K562 (cell line): ENCODE data around the gene MGA. TPM values are rescaled to one million over a fixed set of nuclear protein-coding genes. Genes with fewer than 3 reads are reported as not detected.
A peak's percentile ranks its signal among the peaks of the same experiment; 100 is the strongest.

ENCODE experiments used
- ATAC-seq: fragments of 200-7000 bp; cut with Tn5 transposase; 3 replicates; pipeline ENCODE4 v1.9.1; 2020; ENCODE audit warnings: moderate library complexity
- BruUV-seq: library from RNA; stranded (reverse); fragments of 400-500 nt; replicated peaks from 2 replicates; lab custom pipeline; 2021; lab: Mats Ljungman, UMichigan
- CTCF ChIA-PET: fragments of 300-600 bp; formaldehyde crosslinking; extraction: SDS; loops from one replicate; lab custom pipeline; 2021; ENCODE audit warnings: low intra/inter-chr PET ratio; lab: Yijun Ruan, JAX
- POLR2A ChIA-PET: fragments of 300-600, 350-650 bp; sonication (Branson Sonifier 250); formaldehyde crosslinking; extraction: SDS; loops from one replicate; lab custom pipeline; 2021; ENCODE audit warnings: antibody characterized with exemption, inconsistent platforms; lab: Yijun Ruan, JAX
- DNase-seq, 4 experiments: peaks; one replicate each; pipeline versions ENCODE4 v3.0.0 to v3.0.0-alpha.2; 2011 to 2018; ENCODE audit warnings: low spot score in 3 of 4, mixed read lengths in 3 of 4; ENCODE audit errors: extremely low read depth in 1 of 4
- FAIRE-seq: peaks from 2 replicates; lab custom pipeline; 2011; peaks lifted over from hg19 to GRCh38; lab: Jason Lieb, UNC
- H2AFZ ChIP-seq: 2 replicates; pipeline ENCODE4 v1.6.0; 2011; ENCODE audit warnings: low read depth, low read length, control low read depth, inconsistent platforms
- H3K27ac ChIP-seq: fragments of 200-600 bp; 3 replicates; pipeline ENCODE4 v1.8.0; 2011; ENCODE audit warnings: low read depth, mild to moderate bottlenecking, control low read depth, inconsistent platforms, low read length, moderate library complexity, mixed read lengths; ENCODE audit errors: extremely low read depth
- H3K27me3 ChIP-seq, 2 experiments: fragments of 300-600 bp in 1 of 2; 2 replicates in 1 of 2; 3 replicates in 1 of 2; pipeline versions ENCODE4 v1.6.0 to v1.8.0; 2011; ENCODE audit warnings: inconsistent platforms in 2 of 2, low read length in 2 of 2, mild to moderate bottlenecking in 1 of 2, mixed read lengths in 1 of 2, moderate library complexity in 1 of 2; ENCODE audit not compliant: control insufficient read depth in 2 of 2, insufficient read depth in 2 of 2
- H3K36me3 ChIP-seq: fragments of 300-600 bp; 3 replicates; pipeline ENCODE4 v1.8.0; 2011; ENCODE audit warnings: mild to moderate bottlenecking, low read length, inconsistent platforms; ENCODE audit not compliant: control insufficient read depth, insufficient read depth
- H3K4me1 ChIP-seq, 2 experiments: fragments of 200-600 bp in 1 of 2; replicated peaks in 1 of 2; 2 replicates in 1 of 2; 3 replicates in 1 of 2; pipeline versions ENCODE4 v1.5.1 to v1.8.0; 2011; ENCODE audit warnings: inconsistent platforms in 2 of 2, low read length in 2 of 2, mild to moderate bottlenecking in 1 of 2, mixed read lengths in 1 of 2, moderate library complexity in 1 of 2; ENCODE audit not compliant: control insufficient read depth in 2 of 2, insufficient read depth in 2 of 2
- H3K4me2 ChIP-seq: 2 replicates; pipeline ENCODE4 v1.6.1; 2011; ENCODE audit warnings: low read length, control low read depth, inconsistent platforms, mixed read lengths; ENCODE audit not compliant: insufficient read depth
- H3K4me3 ChIP-seq: fragments of 200-600 bp; sonication (generic), shearing (Covaris generic); 2 replicates; pipeline ENCODE4 v1.5.1; 2016; ENCODE audit warnings: control low read depth, inconsistent platforms
- H3K79me2 ChIP-seq: fragments of 200-600 bp; 3 replicates; pipeline ENCODE4 v1.8.0; 2011; ENCODE audit warnings: low read length, inconsistent platforms; ENCODE audit not compliant: control insufficient read depth, insufficient read depth
- H3K9ac ChIP-seq, 2 experiments: 2 replicates each; pipeline versions ENCODE4 v1.6.0 to v1.6.1; 2011; ENCODE audit warnings: low read depth in 2 of 2, low read length in 2 of 2, control low read depth in 1 of 2, inconsistent platforms in 1 of 2, mild to moderate bottlenecking in 1 of 2, mixed read lengths in 1 of 2; ENCODE audit not compliant: insufficient read depth in 1 of 2
- H3K9me1 ChIP-seq: one replicate; pipeline ENCODE4 v1.6.0; 2011; ENCODE audit warnings: inconsistent platforms, mild to moderate bottlenecking, low read length, moderate library complexity; ENCODE audit not compliant: control insufficient read depth, insufficient read depth
- H3K9me3 ChIP-seq: replicated peaks from 2 replicates; pipeline ENCODE4 v1.5.1; 2011; ENCODE audit warnings: low read depth, low read length, inconsistent platforms; ENCODE audit not compliant: control insufficient read depth, insufficient read depth
- H4K20me1 ChIP-seq: replicated peaks from 2 replicates; pipeline ENCODE4 v1.6.1; 2011; ENCODE audit warnings: low read length, inconsistent platforms, mixed read lengths; ENCODE audit not compliant: control insufficient read depth, insufficient read depth
- ETV5 ChIP-seq: sonication (generic); formaldehyde crosslinking; IDR thresholded peaks from 2 replicates; pipeline ENCODE4 v1.4.0; 2020; ENCODE audit warnings: low read depth, mild to moderate bottlenecking, missing genetic modification reagents
- TAF15 ChIP-seq: fragments of 200-400 bp; formaldehyde crosslinking; IDR thresholded peaks from 2 replicates; pipeline ENCODE4 v1.6.1; 2017; ENCODE audit warnings: mild to moderate bottlenecking, low read depth, low read length, moderate library complexity
- WGBS: fragments of 100-300 bp; shearing (Covaris generic); methylation state at CpG from one replicate; pipeline ENCODE4 v1.1.6; 2016; ENCODE audit warnings: low coverage, mixed read lengths; ENCODE audit not compliant: insufficient coverage; ENCODE audit errors: missing lambda C conversion rate; 5-methylcytosine and 5-hydroxymethylcytosine counted together
- in situ Hi-C: fragments of 300-500 bp; cut with MboI; formaldehyde crosslinking; loops from 4 replicates; pipeline ENCODE4 v1.15.0; 2018; ENCODE audit warnings: inconsistent platforms, mixed read lengths
- intact Hi-C: fragments of 100-400 bp; cut with micrococcal nuclease; formaldehyde crosslinking; loops from 2 replicates; pipeline ENCODE4 v1.14.2; 2022
- polyA plus RNA-seq, 8 experiments: library from polyadenylated mRNA; depleted of rRNA in 4 of 8; stranded (reverse) in 5 of 8; unstranded in 3 of 8; fragments of >200 nt; fragmentation: Nextera tagmentation in 2 of 8; fragmentation: Illumina TruSeq in 1 of 8; extraction: Ambion mirVana in 2 of 8; extraction: Trizol in 1 of 8; gene quantifications; 2 replicates each; pipeline versions ENCODE4 v1.2.1 to v1.2.3, GENCODE V29; 2011 to 2014; ENCODE audit warnings: inconsistent platforms in 1 of 8, missing spikeins in 1 of 8
- total RNA-seq, 7 experiments: library from RNA; depleted of rRNA in 6 of 7; stranded (reverse); fragments of >200 nt in 6 of 7; fragmentation: Illumina TruSeq in 2 of 7; extraction: Trizol in 2 of 7; gene quantifications; 2 replicates each; pipeline versions ENCODE4 v1.2.1 to v1.2.3, GENCODE V29; 2011 to 2021; ENCODE audit warnings: low replicate concordance in 1 of 7

The MGA gene
- total and polyA plus RNA-seq, 9 of the 15 experiments (the other 6 are each of a cell fraction or from before 2014, with no cell fraction given): 4.7 to 56.1 (median 21.1) TPM

- peak overlapping the region; percentile 52; the same call in 1 of the 2 replicates for H2AFZ ChIP-seq
- 0 out of 2 replicates have a peak, but pooled peaks cover 4% of the 10 kb centered on the region for H4K20me1 ChIP-seq
- H3K9me1 ChIP-seq: no peaks in the 10 kb centered on the region
- no peaks in the 10 kb centered on the region for H3K27me3 ChIP-seq
- no TSS peak for BruUV-seq
- no peaks in the 10 kb centered on the region for H3K79me2 ChIP-seq
- no peaks in the 10 kb centered on the region for H3K9me3 ChIP-seq
- ATAC-seq: peak; percentile 51
- POLR2A ChIA-PET: interaction anchor here (0.7 to 2.7 kb wide), 4 partner anchors 37 to 345 kb away, joined by 3 to 15 read pairs (median 4); partner anchors contain the start of genes MAPKBP1 and MGA
- in situ Hi-C loops (loop anchor here (5.0 to 25.0 kb wide), 3 partner anchors 39 to 349 kb away; partner anchors contain the start of gene MAPKBP1), intact Hi-C loops (loop anchor here (1.0 to 5.0 kb wide), 6 partner anchors 39 to 344 kb away; no protein-coding TSS in a partner anchor)
- peak overlapping the region in 1 of 2 experiments; percentile 23; a peak in 1 of 4 replicates for H3K9ac ChIP-seq
- no peak overlapping the region for H3K4me2 ChIP-seq
- H3K4me3 ChIP-seq: no peak overlapping the region
- H3K27ac ChIP-seq: no peak overlapping the region
- CTCF ChIA-PET: interaction anchor here (0.7 to 3.9 kb wide), 7 partner anchors 8 to 345 kb away, joined by 3 to 98 read pairs (median 6); partner anchors contain the start of gene MAPKBP1
- peaks cover 3 to 7% of the 10 kb centered on the region in 2 experiments; a peak in 3 of 5 replicates for H3K4me1 ChIP-seq
- peaks cover 2% of the 10 kb centered on the region; the same call in 2 of the 3 replicates for H3K36me3 ChIP-seq
- TF ChIP-seq ETV5 (0 out of 2 replicates have a peak, but pooled peaks have one; percentile 29), TAF15 (no peak)
- TF ChIP-seq, all 486 proteins: peak for 1
- DNase-seq: no peak
- 92% methylated on average over 4 of the region's 5 CpGs for WGBS
- no peak for FAIRE-seq
Measured at GRCh38 chr15:41810651-41811431, 150.6 kb downstream of the MGA start.
